Breast epithelium (tissue), 4 donors: Measurements from ENCODE around the gene MBD2. TPM values are rescaled to one million over a fixed set of nuclear protein-coding genes. Genes with fewer than 3 reads are reported as not detected.
"Not testable (repeated sequence)": the region's sequence is repeated elsewhere in the genome, so short reads cannot be mapped to it uniquely, and the experiment has no call there.

Experiments used
- DNase-seq, 2 donors: peaks; one replicate each; pipeline ENCODE4 v3.0.0-alpha.2; 2019; ENCODE audit warnings: low spot score in 2 of 2
- H3K27ac ChIP-seq, 2 donors: fragments of 200-600 bp; sonication (generic) in 1 of 2; one replicate each; pipeline ENCODE4 v1.5.1; 2016 to 2019; ENCODE audit warnings: mild to moderate bottlenecking in 1 of 2
- H3K27me3 ChIP-seq, 2 donors: fragments of 200-600 bp; sonication (generic) in 1 of 2; one replicate each; pipeline versions ENCODE4 v1.5.1 to v1.6.0; 2017 to 2019; ENCODE audit warnings: control low read depth in 1 of 2, mild to moderate bottlenecking in 1 of 2
- H3K36me3 ChIP-seq: fragments of 200-600 bp; one replicate; pipeline ENCODE4 v1.5.1; 2019
- H3K4me1 ChIP-seq, 2 donors: fragments of 200-600 bp; sonication (generic); one replicate each; pipeline ENCODE4 v1.5.1; 2016 to 2019; ENCODE audit warnings: control low read depth in 1 of 2
- H3K4me3 ChIP-seq, 3 donors: fragments of 200-600 bp; sonication (generic); 1 replicate in 2 of 3; 2 replicates in 1 of 3; pipeline ENCODE4 v1.5.1; 2016 to 2019; ENCODE audit warnings: mild to moderate bottlenecking in 3 of 3, moderate library complexity in 2 of 3
- H3K9me3 ChIP-seq, 2 donors: fragments of 200-600 bp; sonication (generic) in 1 of 2; one replicate each; pipeline ENCODE4 v1.5.1; 2016 to 2019; ENCODE audit warnings: control low read depth in 1 of 2
- POLR2A ChIP-seq: fragments of 450-650 bp; IDR thresholded peaks from one replicate; pipeline ENCODE4 v1.6.1; 2016; ENCODE audit warnings: antibody characterized with exemption, mild to moderate bottlenecking, moderate library complexity
- POLR2AphosphoS5 ChIP-seq, 3 donors: sonication (generic); formaldehyde crosslinking; IDR thresholded peaks; one replicate each; pipeline ENCODE4 v1.6.1; 2017; ENCODE audit warnings: antibody characterized with exemption in 3 of 3
- intact Hi-C: fragments of 100-400 bp; cut with DNase I; formaldehyde crosslinking; loops from one replicate; pipeline ENCODE4 v1.15.1; 2023; ENCODE audit warnings: low total_unique reads
- total RNA-seq, 3 donors: library from RNA; depleted of rRNA; stranded (reverse); fragments of >200 nt; gene quantifications; one replicate each; pipeline ENCODE4 v1.1.0, GENCODE V29; 2016
- TF ChIP-seq, protein P1 (sequence below), 3 donors: fragments of 450-650 bp; IDR thresholded peaks; one replicate each; pipeline ENCODE4 v1.5.1; 2016 to 2017; ENCODE audit warnings: antibody characterized with exemption in 3 of 3, mild to moderate bottlenecking in 3 of 3, moderate library complexity in 3 of 3

Gene MBD2
- total RNA-seq, 3 donors from 2014 or later: 46.2 to 61.9 (median 50.6) TPM

DNA sequence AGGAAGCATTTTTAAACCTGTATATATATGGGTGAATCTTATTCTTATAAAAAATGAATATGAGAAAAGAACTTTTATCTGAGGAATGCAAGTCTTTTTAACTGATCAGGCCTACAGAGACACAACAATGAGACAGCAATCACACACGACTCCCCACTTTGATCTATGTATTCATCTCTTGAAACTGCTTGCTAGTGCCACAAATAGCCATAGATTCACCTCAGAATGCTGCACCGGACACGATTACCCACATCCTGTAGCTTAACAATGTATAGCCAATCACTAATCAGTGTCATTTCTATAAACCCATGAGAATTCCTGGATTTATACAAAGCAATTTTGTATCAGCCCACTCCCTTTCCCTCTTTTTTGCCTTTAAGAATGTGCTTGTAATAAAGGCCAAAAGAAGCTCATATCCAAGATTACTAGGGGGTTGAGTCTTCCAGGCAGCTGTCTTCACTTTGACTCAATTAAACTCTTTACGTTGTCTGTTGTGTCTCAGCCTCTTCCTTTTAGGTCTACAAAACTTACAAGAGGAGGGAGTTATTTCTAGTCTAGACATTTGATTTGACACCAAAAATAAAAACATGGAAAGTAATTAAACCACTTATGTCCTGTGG, 94.9 kb downstream of the MBD2 start:
- intact Hi-C loops: no loop called here

DNA sequence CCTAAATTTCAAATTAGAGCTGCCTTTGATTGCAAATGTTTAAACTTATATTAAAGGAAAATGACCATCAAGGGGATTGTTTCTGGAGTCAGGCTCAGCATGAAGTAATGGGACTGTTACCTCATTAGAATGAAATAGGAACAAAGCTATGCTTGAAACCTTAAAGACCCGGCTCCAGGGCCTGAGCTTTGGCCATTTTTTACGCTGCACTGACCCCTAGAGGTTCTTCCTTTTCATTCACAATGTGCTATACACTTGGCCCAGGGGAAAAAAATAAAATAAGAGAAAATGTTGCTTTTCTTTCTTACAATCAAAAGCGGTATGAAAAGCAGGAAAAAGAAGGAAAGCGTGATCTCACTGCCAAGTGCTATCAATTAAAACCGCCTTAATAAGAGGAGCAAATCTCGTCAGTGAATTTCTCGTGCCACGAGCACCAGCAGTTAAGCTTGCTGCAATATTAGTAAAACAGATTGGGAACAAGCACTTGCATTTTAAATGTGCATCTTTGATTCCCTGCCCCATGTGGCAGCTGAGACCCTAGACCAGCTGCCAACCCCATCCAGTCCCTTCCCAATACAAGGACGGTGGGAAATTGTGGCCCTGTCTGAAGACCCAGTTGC, 96.6 kb downstream of the MBD2 start:
- Histone ChIP-seq H3K4me1 (no peaks in the 10 kb centered on the region), H3K36me3 (no peaks in the 10 kb centered on the region), H3K27ac (no peak overlapping the region), H3K27me3 (no peaks in the 10 kb centered on the region), H3K9me3 (no peaks in the 10 kb centered on the region), H3K4me3 (no peak overlapping the region)
- DNase-seq: no peak
- intact Hi-C loops: no loop called here
- TF ChIP-seq, protein P1, sequence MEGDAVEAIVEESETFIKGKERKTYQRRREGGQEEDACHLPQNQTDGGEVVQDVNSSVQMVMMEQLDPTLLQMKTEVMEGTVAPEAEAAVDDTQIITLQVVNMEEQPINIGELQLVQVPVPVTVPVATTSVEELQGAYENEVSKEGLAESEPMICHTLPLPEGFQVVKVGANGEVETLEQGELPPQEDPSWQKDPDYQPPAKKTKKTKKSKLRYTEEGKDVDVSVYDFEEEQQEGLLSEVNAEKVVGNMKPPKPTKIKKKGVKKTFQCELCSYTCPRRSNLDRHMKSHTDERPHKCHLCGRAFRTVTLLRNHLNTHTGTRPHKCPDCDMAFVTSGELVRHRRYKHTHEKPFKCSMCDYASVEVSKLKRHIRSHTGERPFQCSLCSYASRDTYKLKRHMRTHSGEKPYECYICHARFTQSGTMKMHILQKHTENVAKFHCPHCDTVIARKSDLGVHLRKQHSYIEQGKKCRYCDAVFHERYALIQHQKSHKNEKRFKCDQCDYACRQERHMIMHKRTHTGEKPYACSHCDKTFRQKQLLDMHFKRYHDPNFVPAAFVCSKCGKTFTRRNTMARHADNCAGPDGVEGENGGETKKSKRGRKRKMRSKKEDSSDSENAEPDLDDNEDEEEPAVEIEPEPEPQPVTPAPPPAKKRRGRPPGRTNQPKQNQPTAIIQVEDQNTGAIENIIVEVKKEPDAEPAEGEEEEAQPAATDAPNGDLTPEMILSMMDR (IDR thresholded peaks at IDR 0.05): peak in 1 of 3 donors; percentile 30
- TF ChIP-seq POLR2A: no peak

More for the DNA sequence above, 94.9 kb downstream of the MBD2 start:
- no peaks in the 10 kb centered on the region for H3K27me3 ChIP-seq
- H3K36me3 ChIP-seq: no peaks in the 10 kb centered on the region
- no peaks in the 10 kb centered on the region for H3K9me3 ChIP-seq
- no peak overlapping the region for H3K27ac ChIP-seq
- H3K4me3 ChIP-seq: no peak overlapping the region
- no peaks in the 10 kb centered on the region for H3K4me1 ChIP-seq
- TF ChIP-seq POLR2A (no peak), POLR2AphosphoS5 (IDR thresholded peaks at IDR 0.05) (no peak)
- TF ChIP-seq, protein P1 (IDR thresholded peaks at IDR 0.05): no peak
- no peak for DNase-seq

GRCh38 chr18:54125429-54125828, 99.0 kb downstream of the MBD2 start:
- no peaks in the 10 kb centered on the region for H3K27me3 ChIP-seq
- no peaks in the 10 kb centered on the region for H3K36me3 ChIP-seq
- no peak overlapping the region for H3K27ac ChIP-seq
- intact Hi-C loops: no loop called here
- no peaks in the 10 kb centered on the region for H3K9me3 ChIP-seq
- H3K4me1 ChIP-seq: no peaks in the 10 kb centered on the region
- TF ChIP-seq POLR2A: no peak
- TF ChIP-seq POLR2AphosphoS5 (IDR thresholded peaks at IDR 0.05): no peak
- TF ChIP-seq, protein P1 (IDR thresholded peaks at IDR 0.05): no peak
- no peak for DNase-seq
- H3K4me3 ChIP-seq: no peak overlapping the region

GRCh38 chr18:54123720-54124440, 100.6 kb downstream of the MBD2 start:
- intact Hi-C loops, H3K27me3 ChIP-seq, H3K27ac ChIP-seq, H3K4me3 ChIP-seq, H3K9me3 ChIP-seq, H3K36me3 ChIP-seq, H3K4me1 ChIP-seq, DNase-seq: not testable (repeated sequence)

DNA sequence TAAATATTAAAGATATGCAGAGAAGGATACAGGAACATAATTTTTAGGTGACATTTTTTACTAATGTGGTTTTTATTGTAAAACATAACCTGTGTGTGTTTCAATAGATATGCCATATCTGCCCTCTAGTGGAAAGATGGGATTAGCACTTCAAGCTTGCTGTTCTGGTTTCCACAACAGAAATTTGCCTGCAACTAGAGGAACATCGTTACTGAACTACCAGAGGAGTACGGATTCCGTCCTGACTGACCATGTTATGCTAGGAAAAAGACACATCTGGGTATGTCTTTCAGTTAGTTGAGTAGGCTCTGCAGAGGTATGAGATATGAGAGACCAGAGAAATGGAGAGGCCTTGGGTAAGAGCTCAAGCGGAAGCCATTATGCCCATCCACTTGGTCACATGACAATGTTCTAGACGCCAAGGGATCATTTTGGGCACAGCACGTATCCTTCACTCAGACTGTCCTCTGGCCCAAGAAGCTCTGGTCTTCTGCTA, 104.9 kb downstream of the MBD2 start:
- TF ChIP-seq, protein P1 (IDR thresholded peaks at IDR 0.05): peak in 2 of 3 donors; percentile 56 to 62
- TF ChIP-seq POLR2A: no peak
- Histone ChIP-seq H3K9me3 (no peaks in the 10 kb centered on the region), H3K36me3 (no peaks in the 10 kb centered on the region), H3K27me3 (no peaks in the 10 kb centered on the region), H3K4me3 (no peak overlapping the region), H3K4me1 (no peaks in the 10 kb centered on the region), H3K27ac (no peak overlapping the region)
- no peak for DNase-seq
- intact Hi-C loops: no loop called here
